Renal cortical epithelial cell (primary cell): ENCODE results near the gene TEAD1. TPM values are rescaled to one million over a fixed set of nuclear protein-coding genes. Genes with fewer than 3 reads are reported as not detected.

ENCODE experiments used
- DNase-seq: peaks from one replicate; pipeline ENCODE4 v3.0.0-alpha.2; 2011; ENCODE audit warnings: low read depth
- total RNA-seq: library from RNA; depleted of rRNA; stranded (reverse); fragments of >200 nt; gene quantifications from 2 replicates; pipeline ENCODE4 v1.2.3, GENCODE V29; 2014

The TEAD1 gene
- total RNA-seq, 1 donor from 2014 or later: 170 TPM

DNA sequence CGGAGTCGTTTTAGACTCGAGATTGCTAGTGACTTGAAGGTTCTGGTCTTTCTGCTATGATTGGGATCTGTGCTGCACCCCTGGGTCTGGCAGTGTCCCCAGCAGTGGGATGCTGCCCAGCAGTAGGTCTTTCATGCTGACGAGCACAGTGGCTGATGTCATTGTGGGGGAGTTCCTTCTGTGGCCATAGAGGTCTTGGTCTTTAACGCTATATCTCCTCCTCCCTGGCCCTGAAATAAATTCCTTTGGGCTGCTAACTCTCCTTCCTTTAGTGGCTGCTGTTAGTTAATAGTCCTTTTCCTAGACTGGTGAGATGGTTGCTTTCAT, 136.3 kb downstream of the TEAD1 start:
- no peak for DNase-seq

DNA sequence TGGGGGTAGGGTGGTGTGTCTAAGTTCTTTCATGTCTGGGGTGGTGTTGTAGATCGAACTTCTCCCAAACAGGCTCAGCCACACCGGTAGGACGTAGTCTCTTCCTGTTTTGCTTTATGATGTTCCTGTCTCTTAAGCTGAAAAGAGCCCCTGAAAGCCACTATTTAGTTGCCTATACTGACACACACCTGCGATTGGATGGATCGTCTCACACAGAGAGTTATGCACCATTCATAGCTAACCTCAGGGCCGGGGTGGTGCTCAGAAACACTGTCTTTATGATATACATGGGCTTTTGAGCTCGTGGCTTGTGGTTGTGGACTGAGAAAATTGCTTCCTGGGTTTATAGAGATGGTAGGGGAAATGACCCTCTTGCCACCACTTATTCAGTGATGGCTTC, 137.6 kb downstream of the TEAD1 start:
- no peak for DNase-seq

DNA sequence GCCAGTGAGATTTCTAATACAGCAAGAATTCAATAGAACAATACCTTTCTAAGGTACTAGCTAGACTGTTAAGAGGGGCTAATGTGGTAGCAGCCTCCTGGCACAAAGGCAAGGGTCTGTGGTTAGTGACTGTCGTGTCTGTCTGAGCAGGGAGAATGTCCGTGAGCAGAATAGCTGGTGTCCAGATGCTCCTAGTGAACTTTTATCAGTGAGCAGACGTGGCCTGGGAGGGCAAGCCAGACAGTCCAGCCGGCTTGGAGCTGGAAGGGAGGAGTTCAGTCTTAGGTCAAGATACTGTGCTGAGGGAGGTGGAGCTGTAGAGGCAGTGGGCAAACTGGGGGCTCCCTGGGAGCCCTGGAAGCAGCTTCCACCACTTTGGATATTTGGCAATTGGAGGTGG, 138.6 kb downstream of the TEAD1 start:
- DNase-seq: no peak

DNA sequence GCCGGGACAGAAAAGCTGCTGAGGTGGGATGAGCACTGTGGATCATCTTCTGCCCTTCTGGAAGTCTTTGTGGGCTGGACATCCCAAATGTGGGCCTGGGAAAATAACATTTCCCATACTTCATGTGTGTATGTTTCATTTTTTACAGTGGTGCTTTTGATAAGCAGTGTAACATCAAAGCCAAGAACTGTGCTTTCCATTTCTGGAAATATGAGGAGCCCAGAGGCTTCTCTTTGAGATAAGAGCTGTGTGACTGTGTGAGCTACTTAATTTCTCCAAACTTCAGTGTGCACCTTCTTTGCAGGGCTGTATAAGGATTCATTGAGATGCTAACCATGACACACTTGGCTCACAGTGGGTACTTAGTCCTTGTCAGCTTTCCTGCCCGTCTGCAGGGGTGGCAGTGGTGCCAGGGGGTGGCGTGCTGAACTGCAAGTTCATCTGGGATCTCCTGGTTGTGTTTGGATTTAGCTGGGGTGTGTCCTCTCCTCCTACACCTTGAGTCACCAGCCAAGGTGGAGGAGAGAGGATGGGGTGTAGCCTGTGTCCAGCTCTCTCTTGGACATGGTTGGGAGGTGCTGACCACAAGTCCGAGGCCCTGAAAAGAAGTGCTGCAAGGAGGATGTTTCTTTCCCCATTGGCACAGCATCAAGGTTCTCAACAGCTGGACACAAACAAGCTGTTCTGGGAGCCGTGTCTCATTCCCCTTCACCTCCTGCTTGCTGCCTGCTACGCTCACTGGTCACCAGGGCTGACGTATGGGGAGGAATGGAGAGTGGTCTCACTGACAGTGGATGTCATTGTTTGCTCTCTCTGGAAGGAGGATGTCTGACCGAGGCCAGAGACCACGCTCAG, 139.4 kb downstream of the TEAD1 start:
- peak; percentile 76 for DNase-seq

DNA sequence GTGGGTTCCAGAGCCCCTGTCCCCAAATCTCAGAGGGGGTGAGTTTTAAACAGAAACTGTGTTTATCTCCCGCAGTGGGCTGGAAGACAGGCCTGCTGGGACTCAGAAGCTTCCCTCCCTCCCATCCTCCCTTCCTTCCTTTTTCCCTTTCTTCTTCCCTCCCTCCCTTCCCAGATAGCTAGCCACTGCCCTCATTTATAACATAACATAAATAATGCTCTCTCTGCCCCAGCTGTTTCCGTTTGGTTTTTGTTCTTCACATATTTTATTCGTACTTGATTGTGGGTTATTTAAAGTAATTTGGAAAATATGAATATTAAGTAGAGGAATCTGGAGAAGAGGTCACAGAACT, 140.9 kb downstream of the TEAD1 start:
- DNase-seq: no peak

DNA sequence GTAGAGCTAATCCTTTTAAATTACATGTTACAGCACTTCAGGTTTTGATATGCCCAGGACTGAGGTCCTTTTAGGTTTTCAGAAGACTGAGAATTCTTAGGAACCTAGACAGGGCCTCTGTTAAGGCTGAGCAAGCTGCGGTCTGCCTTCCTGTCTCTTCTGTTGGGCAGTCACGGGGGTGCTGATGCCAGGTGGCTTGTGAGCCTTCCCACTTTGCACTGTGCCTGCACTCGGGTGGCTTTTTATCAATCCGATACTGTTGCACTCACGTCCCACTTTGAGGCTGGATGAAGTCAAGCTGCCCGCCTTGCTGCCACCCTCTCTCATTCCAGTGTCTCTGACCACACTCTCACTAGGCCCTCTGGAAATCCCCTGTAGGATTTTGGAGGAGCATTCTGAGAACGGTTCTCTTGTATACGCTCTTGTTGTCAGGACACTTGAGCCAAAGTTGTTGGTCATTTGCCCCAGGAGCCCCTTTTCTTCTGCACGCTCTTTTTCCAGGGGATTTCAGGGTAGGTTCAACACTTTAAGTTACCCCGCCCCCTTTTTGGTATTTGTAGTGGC, 141.8 kb downstream of the TEAD1 start:
- DNase-seq: no peak

DNA sequence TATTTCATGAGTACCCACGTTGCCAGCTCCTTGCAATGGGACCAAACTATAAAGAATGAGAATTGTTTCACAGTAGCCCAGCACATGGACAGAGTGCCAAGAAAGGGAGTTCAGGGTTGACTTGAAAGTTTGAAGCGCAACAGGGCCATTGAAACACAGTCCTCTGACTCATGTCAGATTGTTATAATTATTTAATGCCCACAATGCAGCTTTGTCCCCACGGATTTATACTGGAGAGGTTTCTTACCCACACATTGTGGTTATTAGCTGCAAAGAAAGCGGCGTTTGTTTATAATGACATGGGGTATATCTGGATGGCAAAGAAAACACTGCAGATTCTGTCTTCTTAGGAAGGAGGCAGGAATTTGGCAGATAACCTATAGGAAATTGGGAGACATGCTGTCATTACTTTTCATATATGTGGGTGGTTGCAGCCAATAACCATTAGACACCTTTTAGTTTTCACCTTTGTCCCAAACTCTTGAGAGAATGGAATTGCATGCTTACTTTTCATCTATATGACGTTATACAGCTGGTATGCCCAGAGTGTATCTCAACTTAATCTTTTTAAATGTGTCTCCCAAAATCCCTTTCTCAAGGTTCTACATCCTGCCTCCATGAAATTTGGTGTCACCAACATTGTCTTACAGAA, 143.6 kb downstream of the TEAD1 start:
- no peak for DNase-seq

DNA sequence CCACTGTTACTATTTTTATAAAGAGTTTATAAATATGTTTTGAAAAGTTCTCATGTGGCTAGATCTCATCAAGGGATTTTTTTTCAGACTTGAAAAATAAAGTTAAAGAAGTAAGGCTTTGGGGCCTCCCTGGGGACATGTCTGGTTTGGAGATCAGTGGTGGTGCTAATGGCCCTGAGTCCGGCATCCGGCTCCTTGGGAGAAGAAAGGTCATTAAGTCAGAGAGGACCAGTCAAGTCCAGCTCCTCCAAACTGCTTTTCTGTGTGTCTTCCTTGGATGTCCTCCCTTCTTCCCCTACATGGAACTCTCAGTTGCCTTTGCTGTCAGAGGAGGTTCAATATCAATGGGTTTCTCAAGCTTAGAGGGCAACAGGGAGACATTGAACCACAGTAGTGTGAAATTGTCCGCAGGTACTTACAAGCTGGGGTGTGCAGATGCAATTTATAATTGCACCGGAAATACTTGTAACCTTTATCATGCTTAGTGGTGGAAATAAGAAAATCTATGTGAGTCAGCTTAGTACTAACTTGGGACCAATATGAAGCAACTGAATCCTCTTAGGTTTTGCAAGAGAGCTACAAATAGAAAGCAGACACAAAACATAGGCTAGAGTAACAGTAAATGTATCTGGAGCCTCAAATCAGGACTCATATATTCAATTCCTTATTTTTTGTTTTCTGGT, 144.3 kb downstream of the TEAD1 start:
- peak; percentile 78 for DNase-seq

DNA sequence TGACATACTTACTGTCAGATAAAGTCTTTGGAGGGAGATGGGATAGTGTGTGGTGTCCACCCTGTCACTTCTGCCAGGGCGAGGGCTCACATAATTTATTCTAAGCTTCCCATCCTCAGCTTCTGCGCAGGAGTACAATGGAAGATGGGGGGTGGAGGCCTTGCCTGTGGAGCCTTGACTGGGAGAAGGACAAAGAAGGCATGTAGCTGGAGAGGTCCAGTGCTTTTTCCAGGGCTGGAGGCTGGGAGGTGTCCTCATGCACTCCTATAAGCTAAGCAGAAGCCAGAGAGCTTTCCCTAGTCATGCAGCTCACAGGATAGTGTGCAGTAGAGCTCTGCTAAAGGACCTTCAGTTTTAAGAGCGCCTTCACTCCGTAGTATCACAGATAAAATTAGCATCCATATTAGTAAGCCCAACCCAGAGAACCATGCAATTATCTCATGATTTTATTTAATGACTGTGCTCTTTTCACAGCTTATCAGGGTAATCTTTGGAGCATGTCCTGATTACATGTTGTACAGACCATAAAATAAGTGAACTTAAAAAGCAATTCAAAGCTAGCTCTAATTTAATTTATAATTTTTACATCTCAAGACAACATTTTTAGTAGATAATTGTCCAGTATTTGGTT, 148.3 kb downstream of the TEAD1 start:
- no peak for DNase-seq

DNA sequence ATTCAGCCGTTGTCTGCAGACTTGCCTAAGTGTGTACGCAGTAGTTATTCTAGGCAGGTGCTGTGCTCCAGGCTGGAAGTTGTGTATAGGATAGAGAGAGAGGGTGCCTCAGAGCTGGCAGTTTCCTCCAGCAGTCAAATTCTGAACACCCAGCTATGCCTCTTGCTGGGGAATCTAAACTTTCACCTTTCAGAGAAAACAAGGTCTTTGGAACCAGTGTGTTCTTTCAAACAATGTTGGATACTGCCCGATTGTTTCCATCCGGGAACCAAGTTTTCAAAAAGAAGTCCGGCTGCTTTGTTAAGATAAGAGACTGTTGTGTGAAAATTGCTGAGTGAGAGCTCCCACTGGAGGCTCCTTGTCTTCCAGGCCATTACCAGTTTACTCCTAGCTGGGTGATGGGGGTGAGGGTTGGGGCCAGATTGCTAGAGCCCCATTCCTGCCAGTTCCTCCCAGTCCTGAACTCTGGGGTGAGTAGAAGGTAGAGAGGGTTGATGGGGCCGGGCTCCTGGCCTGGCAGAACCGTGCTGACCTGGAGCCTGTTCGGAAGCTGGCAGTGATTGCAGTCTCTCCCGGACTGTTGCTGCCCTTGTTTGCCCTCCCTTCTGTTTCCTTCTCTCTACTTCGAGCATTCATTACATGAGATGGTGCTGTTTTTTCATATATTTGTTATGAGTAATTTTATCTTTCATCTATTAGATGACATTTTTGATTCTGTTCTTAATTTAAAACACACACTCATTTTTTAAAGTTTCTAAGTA, 150.2 kb downstream of the TEAD1 start:
- no peak for DNase-seq

DNA sequence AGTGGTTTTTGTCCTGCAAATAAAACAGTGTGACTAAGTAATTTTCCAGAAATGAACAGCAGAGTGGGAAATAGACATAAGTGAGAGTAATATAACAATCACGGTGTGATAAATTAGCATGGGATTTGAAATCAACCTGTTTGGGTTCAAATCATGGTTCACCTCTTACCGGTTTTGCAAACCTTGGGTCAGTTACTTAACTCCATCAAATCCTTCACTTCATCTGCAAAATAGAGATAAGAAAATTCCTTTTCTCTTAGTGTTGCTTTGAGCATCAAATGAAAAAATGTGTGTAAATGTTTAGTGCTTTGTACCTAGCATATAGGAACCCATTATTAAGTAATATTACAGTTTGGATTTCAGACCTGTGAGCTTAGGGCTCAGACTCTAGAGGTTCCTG, 152.2 kb downstream of the TEAD1 start:
- DNase-seq: no peak

DNA sequence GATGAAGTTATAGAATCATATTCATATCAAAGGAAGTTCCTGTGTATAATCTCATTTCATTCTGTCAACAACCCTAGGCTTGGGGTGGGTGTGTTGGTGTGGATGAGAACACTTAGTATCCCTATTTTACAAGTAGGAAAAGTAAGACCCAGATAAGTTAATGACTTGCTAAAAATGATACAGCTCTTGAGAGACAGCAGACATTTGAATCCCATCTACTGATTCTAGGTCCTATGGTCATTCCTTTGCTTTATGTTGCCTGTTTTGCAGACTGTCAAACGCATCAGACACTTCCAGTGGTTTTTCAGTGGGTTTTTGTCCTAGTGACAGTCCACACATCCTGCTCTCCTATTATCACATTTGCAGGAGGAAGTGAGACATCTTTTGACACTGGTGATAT, 153.1 kb downstream of the TEAD1 start:
- DNase-seq: no peak

DNA sequence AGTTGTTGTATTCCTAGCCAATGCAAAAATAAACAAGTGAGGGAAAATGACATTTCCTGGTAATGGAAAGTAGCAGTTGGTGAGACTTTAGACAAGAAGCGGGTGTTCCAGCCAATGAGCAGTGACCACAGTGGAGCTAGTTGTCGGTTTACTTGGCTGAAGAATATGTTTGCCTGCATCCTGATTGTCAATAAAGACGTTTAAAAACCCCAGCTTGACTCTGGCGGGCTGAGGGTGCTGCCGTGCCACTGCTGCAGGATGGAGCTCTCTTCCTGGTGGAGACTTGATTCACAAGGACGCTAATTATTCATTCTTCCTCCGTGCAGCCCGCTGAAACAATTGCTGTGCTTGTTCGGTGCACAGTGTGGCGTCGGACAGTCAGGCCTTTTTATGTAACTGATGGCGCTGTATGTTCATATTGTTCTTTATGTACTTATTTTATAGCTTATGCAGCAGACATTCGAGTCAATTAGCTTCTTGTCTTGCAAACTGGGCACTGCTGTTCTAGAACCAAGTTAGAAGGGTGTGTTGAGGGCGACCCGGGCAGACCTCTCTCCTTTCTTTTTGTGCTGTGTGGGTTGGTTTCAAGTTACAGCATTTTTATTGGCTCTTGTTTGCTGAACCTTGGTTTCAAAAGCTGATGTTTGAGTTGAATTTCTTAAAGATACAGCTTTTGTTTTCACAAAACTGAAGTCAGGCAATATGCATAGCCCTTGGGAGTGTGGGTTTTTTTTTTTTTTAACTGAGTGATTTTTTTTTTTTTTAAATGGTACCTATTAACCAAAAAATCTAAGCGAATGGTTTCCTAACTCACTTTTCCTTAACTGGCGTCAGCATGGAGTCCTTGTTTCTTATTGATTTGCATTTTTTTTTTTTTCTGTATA, 153.9 kb downstream of the TEAD1 start:
- DNase-seq: peak; percentile 83

DNA sequence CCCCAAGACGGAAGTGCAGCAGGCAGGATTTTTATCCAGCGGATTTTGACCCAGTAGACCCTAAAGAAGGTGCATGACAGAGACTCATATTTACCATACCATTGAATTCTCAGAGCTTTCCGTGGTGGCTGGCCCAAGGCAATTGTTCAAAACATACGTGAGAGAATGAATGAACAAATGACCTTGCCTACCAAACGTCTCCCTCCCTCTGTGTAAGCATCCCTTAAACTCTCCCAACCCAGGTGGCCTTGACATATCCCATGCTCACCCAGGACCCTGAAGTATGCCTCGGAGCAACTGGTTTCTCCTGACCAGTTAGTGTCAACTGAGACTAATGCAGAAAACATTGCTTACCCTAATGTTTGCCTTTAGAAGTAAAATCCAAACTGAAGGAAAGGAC, 154.9 kb downstream of the TEAD1 start:
- no peak for DNase-seq

DNA sequence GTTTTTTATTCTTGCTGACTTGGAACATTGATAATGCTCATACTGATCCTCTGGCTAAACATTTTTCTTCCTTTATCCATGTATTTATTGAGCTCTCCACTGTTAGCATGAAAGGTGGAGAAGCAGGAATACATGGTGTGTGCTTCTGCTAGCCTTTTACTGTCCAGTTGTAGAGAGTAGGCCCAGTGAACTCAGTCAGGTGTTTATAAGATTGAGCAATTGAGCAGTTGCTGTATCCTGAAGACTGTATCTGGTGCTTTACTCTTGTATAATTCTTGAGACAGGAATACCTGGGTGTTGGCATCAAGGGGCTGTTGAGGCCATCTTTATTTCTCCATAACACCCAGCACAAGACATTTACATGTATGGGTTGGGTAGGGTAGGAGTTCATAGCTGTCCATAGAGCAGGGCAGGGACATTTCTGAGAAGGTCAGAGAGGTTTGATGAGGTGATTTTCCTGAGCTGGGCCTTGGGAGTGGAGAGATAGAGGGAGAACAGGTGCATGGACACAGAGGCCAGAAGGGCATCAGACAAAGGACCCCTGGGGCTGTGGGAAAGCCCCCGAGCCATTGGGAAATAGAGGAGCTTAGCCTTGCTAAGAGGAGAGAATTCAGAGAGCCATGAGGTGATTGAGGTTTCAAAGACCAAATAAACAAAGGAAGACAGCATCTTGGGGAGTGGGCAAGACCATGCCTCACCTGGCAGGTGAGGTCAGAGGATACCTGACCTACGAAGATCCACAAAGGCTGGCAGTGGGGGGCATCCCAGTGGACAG, 155.5 kb downstream of the TEAD1 start:
- DNase-seq: no peak

DNA sequence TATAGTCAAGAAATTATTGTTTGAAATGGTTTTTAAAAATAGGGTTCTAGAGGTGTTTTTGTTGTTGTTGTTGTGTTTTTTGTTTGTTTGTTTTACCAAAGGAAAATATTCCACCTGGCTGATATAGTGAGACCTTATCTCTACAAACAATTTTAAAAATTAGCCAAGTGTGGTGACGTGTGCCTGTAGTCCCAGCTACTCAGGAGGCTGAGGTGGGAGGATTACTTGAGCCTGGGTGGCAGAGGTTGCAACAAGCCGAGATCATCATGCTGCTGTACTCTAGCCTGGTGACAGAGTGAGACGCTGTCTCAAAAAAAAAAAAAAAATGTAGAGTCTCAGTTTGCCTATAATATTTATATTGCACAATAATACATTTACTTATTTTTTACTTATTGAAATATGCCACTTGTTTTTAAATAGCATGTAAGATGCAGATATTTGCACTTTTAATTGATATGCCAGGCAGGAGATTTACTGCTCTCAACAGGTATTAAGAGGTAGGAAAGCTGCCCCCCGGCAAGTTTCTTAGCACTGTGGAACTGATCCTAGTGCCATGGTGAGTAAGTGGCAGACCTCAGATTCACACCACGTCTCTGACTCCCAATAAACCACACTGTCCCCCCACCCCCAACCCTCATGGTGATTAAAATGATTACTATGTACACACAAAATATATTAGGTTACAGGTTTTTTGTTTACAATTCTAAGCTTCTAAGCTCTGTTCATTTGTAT, 157.4 kb downstream of the TEAD1 start:
- peak; percentile 59 for DNase-seq

DNA sequence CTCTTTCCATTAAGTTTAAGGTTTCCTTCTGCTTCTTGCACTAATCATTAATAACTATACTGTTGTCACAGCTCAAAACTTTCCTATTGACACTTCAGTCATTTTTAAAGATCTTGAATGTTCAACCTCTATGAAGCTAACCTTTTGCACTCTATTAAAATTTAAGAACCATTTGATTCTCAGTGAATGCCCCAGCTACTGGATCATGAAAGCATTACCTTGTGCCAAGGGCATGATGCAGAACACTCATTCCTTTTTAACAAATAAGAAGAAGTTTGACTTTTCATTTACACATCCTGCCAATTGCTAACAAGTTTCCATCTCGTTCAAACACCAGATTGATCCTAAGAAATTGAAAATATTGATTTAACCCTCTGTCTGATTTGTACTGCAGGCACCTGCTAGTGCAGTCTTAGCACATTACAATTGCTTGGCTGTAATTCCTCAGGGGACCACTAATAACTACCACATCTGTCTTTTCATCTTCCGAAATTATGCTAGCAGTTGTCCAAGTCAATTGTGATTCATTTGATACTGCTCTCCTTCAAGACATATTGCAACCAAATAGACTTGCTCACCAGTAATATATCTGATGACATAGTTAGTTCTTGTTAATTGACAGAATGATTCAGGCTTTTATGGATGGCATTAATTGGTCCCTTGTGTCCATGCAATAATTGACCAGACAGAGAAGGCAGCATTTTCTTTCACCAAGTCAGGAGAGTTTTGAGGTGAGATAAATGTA, 158.4 kb downstream of the TEAD1 start:
- peak; percentile 57 for DNase-seq

DNA sequence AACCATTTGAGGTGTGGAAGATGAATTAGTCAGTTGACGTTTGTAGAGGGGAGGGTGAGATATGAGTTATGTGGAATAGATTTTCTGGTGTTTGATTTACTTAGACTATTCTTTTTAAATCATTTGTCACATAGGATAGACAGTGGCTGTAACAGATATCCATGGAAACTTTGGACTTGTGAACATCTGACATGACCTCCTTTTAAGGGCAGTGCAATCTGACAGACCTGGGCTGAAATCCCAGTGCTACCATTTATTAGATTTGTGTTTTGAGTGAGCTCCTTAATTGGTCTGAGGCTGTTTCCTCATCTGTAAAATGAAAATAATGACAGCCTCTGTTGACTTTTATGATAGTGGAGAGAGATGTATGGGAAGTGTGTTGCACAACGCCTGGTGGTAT, 159.9 kb downstream of the TEAD1 start:
- DNase-seq: no peak
